ENCODE data around the gene SDHAF3. TPM values are rescaled to one million over a fixed set of nuclear protein-coding genes. Genes with fewer than 3 reads are reported as not detected.

SDHAF3 gene
- total RNA-seq, 2 donors from 2014 or later = 20.2 to 22.4 TPM

DNA sequence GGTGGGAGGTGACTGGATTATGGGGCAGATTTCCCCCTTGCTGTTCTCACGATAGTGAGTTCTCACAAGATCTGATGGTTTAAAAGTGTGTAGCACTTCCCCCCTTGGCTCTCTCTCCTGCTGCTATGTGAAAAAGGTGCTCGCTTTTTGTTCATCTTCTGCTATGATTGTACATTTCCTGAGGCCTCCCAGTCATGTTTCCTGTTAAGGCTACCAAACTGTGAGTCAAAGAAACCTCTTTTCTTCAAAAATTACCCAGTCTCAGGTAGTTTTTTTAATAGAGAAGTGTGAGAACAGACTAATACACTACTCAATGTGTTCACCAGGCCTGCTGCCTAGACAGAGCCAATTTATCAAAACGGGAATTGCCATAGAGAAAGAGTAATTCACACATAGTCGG is 49.7 kb downstream of the SDHAF3 start:
- Mint-ChIP-seq H3K36me3 (ENCODE audit: low read depth) (peaks cover 56% of the 10 kb centered on the region), H3K27me3 (ENCODE audit: insufficient read depth) (no peaks in the 10 kb centered on the region), H3K4me1 (no peaks in the 10 kb centered on the region), H3K9me3 (peaks cover 47% of the 10 kb centered on the region), H3K27ac (no peak overlapping the region), H3K4me3 (no peak overlapping the region)
- Histone ChIP-seq H3K27me3 (ENCODE audit: control insufficient read depth, insufficient read depth, low read length, poor library complexity, severe bottlenecking) (no peaks in the 10 kb centered on the region), H3K4me1 (ENCODE audit: control insufficient read depth, insufficient read depth, low read length) (no peaks in the 10 kb centered on the region), H3K9ac (ENCODE audit: extremely low read depth, low read length, poor library complexity, severe bottlenecking) (no peak overlapping the region), H3K36me3 (ENCODE audit: control insufficient read depth, insufficient read depth, low read length) (peaks cover 7% of the 10 kb centered on the region), H3K9me3 (ENCODE audit: control insufficient read depth, low read length) (peaks cover 33% of the 10 kb centered on the region), H3K4me3 (ENCODE audit: low read length) (no peak overlapping the region), H3K27ac (ENCODE audit: low read depth, low read length) (no peak overlapping the region)
- WGBS, 2 experiments (ENCODE audit: insufficient coverage in 1 of 2, insufficient read length in 1 of 2) = 96 to 100% methylated on average over 1 to 4 of the region's 4 CpGs
- no peak for DNase-seq
- TF ChIP-seq, protein P1, sequence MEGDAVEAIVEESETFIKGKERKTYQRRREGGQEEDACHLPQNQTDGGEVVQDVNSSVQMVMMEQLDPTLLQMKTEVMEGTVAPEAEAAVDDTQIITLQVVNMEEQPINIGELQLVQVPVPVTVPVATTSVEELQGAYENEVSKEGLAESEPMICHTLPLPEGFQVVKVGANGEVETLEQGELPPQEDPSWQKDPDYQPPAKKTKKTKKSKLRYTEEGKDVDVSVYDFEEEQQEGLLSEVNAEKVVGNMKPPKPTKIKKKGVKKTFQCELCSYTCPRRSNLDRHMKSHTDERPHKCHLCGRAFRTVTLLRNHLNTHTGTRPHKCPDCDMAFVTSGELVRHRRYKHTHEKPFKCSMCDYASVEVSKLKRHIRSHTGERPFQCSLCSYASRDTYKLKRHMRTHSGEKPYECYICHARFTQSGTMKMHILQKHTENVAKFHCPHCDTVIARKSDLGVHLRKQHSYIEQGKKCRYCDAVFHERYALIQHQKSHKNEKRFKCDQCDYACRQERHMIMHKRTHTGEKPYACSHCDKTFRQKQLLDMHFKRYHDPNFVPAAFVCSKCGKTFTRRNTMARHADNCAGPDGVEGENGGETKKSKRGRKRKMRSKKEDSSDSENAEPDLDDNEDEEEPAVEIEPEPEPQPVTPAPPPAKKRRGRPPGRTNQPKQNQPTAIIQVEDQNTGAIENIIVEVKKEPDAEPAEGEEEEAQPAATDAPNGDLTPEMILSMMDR (conservative IDR thresholded peaks at IDR 0.05) = no peak

DNA sequence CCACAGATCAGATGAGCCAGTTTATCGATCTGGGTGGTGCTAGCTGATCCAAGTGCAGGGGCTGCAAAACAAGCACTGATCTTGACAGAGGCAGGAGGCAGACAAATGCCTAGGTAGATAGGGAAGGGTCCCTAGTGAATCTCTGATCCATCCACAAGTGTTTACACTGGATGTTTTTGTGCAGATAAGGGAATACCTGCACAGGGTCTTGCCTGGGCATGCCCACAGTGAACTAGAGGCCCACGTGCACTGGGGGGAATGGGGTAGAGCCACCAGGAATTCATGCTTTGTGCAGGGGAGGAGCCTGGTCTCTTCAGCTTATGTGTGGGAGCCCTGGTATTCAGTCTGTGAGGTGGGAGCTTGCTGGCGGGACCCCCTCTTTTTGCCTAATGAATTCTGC is 50.3 kb downstream of the SDHAF3 start:
- no peaks in the 10 kb centered on the region for H3K4me1 ChIP-seq (ENCODE audit: control insufficient read depth, insufficient read depth, low read length)
- H3K27ac ChIP-seq (ENCODE audit: low read depth, low read length) = no peak overlapping the region
- TF ChIP-seq, protein P1 (conservative IDR thresholded peaks at IDR 0.05) = no peak
- peaks cover 33% of the 10 kb centered on the region for H3K9me3 ChIP-seq (ENCODE audit: control insufficient read depth, low read length)
- H3K4me3 Mint-ChIP-seq = no peak overlapping the region
- H3K27ac Mint-ChIP-seq = no peak overlapping the region
- DNase-seq = no peak
- H3K9ac ChIP-seq (ENCODE audit: extremely low read depth, low read length, poor library complexity, severe bottlenecking) = no peak overlapping the region
- no peaks in the 10 kb centered on the region for H3K27me3 ChIP-seq (ENCODE audit: control insufficient read depth, insufficient read depth, low read length, poor library complexity, severe bottlenecking)
- peaks cover 7% of the 10 kb centered on the region for H3K36me3 ChIP-seq (ENCODE audit: control insufficient read depth, insufficient read depth, low read length)
- no peaks in the 10 kb centered on the region for H3K4me1 Mint-ChIP-seq
- no peaks in the 10 kb centered on the region for H3K27me3 Mint-ChIP-seq (ENCODE audit: insufficient read depth)
- peaks cover 51% of the 10 kb centered on the region for H3K36me3 Mint-ChIP-seq (ENCODE audit: low read depth)
- H3K4me3 ChIP-seq (ENCODE audit: low read length) = no peak overlapping the region
- peaks cover 41% of the 10 kb centered on the region for H3K9me3 Mint-ChIP-seq
- WGBS, 2 experiments (ENCODE audit: insufficient coverage in 1 of 2, insufficient read length in 1 of 2) = 80 to 94% methylated on average over 2 to 3 of the region's 3 CpGs

DNA sequence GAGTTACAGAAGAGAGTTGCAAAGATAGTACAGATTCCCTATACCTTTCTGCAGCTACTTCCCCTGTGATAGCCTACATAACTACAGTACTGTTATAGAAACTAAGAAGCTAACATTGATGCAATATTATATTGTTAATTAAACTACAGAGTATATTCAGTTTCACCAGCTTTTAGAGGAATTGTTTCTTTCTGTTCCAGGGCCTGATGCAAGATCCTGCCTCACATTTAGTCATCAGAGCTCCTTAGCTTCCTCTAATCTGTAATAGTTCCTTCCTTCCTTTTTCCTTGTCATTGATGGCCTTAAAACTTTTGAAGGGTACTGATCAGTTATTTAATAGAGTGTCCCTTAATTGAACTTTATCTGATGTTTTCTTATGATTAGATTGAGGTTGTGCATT is 56.8 kb downstream of the SDHAF3 start:
- TF ChIP-seq, protein P1 (conservative IDR thresholded peaks at IDR 0.05) = no peak
- Mint-ChIP-seq H3K9me3 (no peaks in the 10 kb centered on the region), H3K27me3 (ENCODE audit: insufficient read depth) (no peaks in the 10 kb centered on the region), H3K36me3 (ENCODE audit: low read depth) (peaks cover 2% of the 10 kb centered on the region), H3K4me1 (peaks cover 6% of the 10 kb centered on the region), H3K27ac (no peak overlapping the region), H3K4me3 (no peak overlapping the region)
- Histone ChIP-seq H3K9ac (ENCODE audit: extremely low read depth, low read length, poor library complexity, severe bottlenecking) (no peak overlapping the region), H3K27ac (ENCODE audit: low read depth, low read length) (no peak overlapping the region), H3K36me3 (ENCODE audit: control insufficient read depth, insufficient read depth, low read length) (no peaks in the 10 kb centered on the region), H3K27me3 (ENCODE audit: control insufficient read depth, insufficient read depth, low read length, poor library complexity, severe bottlenecking) (no peaks in the 10 kb centered on the region), H3K4me3 (ENCODE audit: low read length) (no peak overlapping the region), H3K4me1 (ENCODE audit: control insufficient read depth, insufficient read depth, low read length) (no peaks in the 10 kb centered on the region), H3K9me3 (ENCODE audit: control insufficient read depth, low read length) (no peaks in the 10 kb centered on the region)
- DNase-seq = no peak
